Measurements from ENCODE around the gene PPP1R3C.

Gene PPP1R3C

GRCh38 chr10:91679296-91679695, 46.4 kb upstream of the PPP1R3C start:
- no peak overlapping the region for H3K4me2 ChIP-seq (ENCODE audit: insufficient read depth, low read length)
- TF ChIP-seq CTCF (IDR thresholded peaks at IDR 0.05; ENCODE audit: borderline replicate concordance, extremely low read depth, low read length, poor library complexity, severe bottlenecking), result no peak
- TF ChIP-seq EZH2 (IDR thresholded peaks at IDR 0.05; ENCODE audit: borderline replicate concordance, low read depth, low read length, severe bottlenecking), result no peak
- no peaks in the 10 kb centered on the region for H3K9me3 ChIP-seq (ENCODE audit: insufficient read depth, low read length, severe bottlenecking)
- no peak overlapping the region for H2AFZ ChIP-seq (ENCODE audit: low read depth, low read length)
- ATAC-seq (ENCODE audit: insufficient read depth, low read depth) (no peak), DNase-seq (no peak)
- no peaks in the 10 kb centered on the region for H3K79me2 ChIP-seq (ENCODE audit: insufficient read depth, low read length)
- H3K4me3 ChIP-seq (ENCODE audit: low read depth in 1 of 2, low read length in 2 of 2), result no peak overlapping the region
- no peak overlapping the region for H3K27ac ChIP-seq (ENCODE audit: low read length)
- no peak overlapping the region for H3K9ac ChIP-seq (ENCODE audit: low read depth, low read length)
- no peaks in the 10 kb centered on the region for H3K36me3 ChIP-seq (ENCODE audit: insufficient read depth, low read length)
- no peaks in the 10 kb centered on the region for H4K20me1 ChIP-seq (ENCODE audit: insufficient read depth, low read length)
- peaks cover 3% of the 10 kb centered on the region for H3K27me3 ChIP-seq (ENCODE audit: insufficient read depth, low read length, poor library complexity)
- H3K4me1 ChIP-seq (ENCODE audit: insufficient read depth, low read length), result no peaks in the 10 kb centered on the region

- H3K4me3 ChIP-seq (ENCODE audit: low read depth in 1 of 2, low read length in 2 of 2), result no peak overlapping the region
- no peak for TF ChIP-seq CTCF (IDR thresholded peaks at IDR 0.05; ENCODE audit: borderline replicate concordance, extremely low read depth, low read length, poor library complexity, severe bottlenecking)
- TF ChIP-seq EZH2 (IDR thresholded peaks at IDR 0.05; ENCODE audit: borderline replicate concordance, low read depth, low read length, severe bottlenecking), result no peak
- H4K20me1 ChIP-seq (ENCODE audit: insufficient read depth, low read length), result no peaks in the 10 kb centered on the region
- H3K9ac ChIP-seq (ENCODE audit: low read depth, low read length), result no peak overlapping the region
- no peaks in the 10 kb centered on the region for H3K9me3 ChIP-seq (ENCODE audit: insufficient read depth, low read length, severe bottlenecking)
- H3K4me1 ChIP-seq (ENCODE audit: insufficient read depth, low read length), result no peaks in the 10 kb centered on the region
- DNase-seq, result no peak
- H3K27ac ChIP-seq (ENCODE audit: low read length), result no peak overlapping the region
- H2AFZ ChIP-seq (ENCODE audit: low read depth, low read length), result no peak overlapping the region
- no peak overlapping the region for H3K4me2 ChIP-seq (ENCODE audit: insufficient read depth, low read length)
- H3K27me3 ChIP-seq (ENCODE audit: insufficient read depth, low read length, poor library complexity), result no peaks in the 10 kb centered on the region
- no peak for ATAC-seq (ENCODE audit: insufficient read depth, low read depth)
- no peaks in the 10 kb centered on the region for H3K79me2 ChIP-seq (ENCODE audit: insufficient read depth, low read length)
- no peaks in the 10 kb centered on the region for H3K36me3 ChIP-seq (ENCODE audit: insufficient read depth, low read length)
Measured at GRCh38 chr10:91677911-91678310, 45.0 kb upstream of the PPP1R3C start.

GRCh38 chr10:91672021-91672608, 39.2 kb upstream of the PPP1R3C start:
- Histone ChIP-seq H3K4me2 (ENCODE audit: insufficient read depth, low read length) (peak overlapping the region; percentile 21; the same call in 1 of the 2 replicates), H3K79me2 (ENCODE audit: insufficient read depth, low read length) (no peaks in the 10 kb centered on the region), H3K4me1 (ENCODE audit: insufficient read depth, low read length) (peaks cover 12% of the 10 kb centered on the region), H4K20me1 (ENCODE audit: insufficient read depth, low read length) (no peaks in the 10 kb centered on the region), H3K9me3 (ENCODE audit: insufficient read depth, low read length, severe bottlenecking) (no peaks in the 10 kb centered on the region), H3K36me3 (ENCODE audit: insufficient read depth, low read length) (no peaks in the 10 kb centered on the region), H3K4me3 (ENCODE audit: low read depth in 1 of 2, low read length in 2 of 2) (no peak overlapping the region), H2AFZ (ENCODE audit: low read depth, low read length) (no peak overlapping the region), H3K27me3 (ENCODE audit: insufficient read depth, low read length, poor library complexity) (no peaks in the 10 kb centered on the region), H3K9ac (ENCODE audit: low read depth, low read length) (no peak overlapping the region), H3K27ac (ENCODE audit: low read length) (no peak overlapping the region)
- ATAC-seq (ENCODE audit: insufficient read depth, low read depth), result peak; percentile 98
- TF ChIP-seq EZH2 (IDR thresholded peaks at IDR 0.05; ENCODE audit: borderline replicate concordance, low read depth, low read length, severe bottlenecking) (no peak), CTCF (IDR thresholded peaks at IDR 0.05; ENCODE audit: borderline replicate concordance, extremely low read depth, low read length, poor library complexity, severe bottlenecking) (no peak)
- peak; percentile 41 for DNase-seq
